ENCODE results near the gene CNTLN. TPM values are rescaled to one million over a fixed set of nuclear protein-coding genes. Genes with fewer than 3 reads are reported as not detected.
"Not testable (repeated sequence)": the region's sequence is repeated elsewhere in the genome, so short reads cannot be mapped to it uniquely, and the experiment has no call there.

CNTLN gene
- polyA plus RNA-seq, 3 donors: 10.4 to 11.8 (median 11.5) TPM

GRCh38 chr9:17171309-17172094 lies 36.7 kb downstream of the CNTLN start:
- DNase-seq: no peak

- DNase-seq: not testable (repeated sequence)
Measured at GRCh38 chr9:17177496-17177895, 42.7 kb downstream of the CNTLN start.

GRCh38 chr9:17185481-17186029 lies 50.7 kb downstream of the CNTLN start:
- DNase-seq: no peak

- no peak for DNase-seq
Measured at GRCh38 chr9:17191082-17191481, 56.2 kb downstream of the CNTLN start.

- DNase-seq: no peak
Measured at GRCh38 chr9:17204611-17205152, 69.8 kb downstream of the CNTLN start.

- DNase-seq: no peak
Measured at GRCh38 chr9:17216011-17216410, 81.2 kb downstream of the CNTLN start.

- no peak for DNase-seq
Measured at GRCh38 chr9:17216646-17217045, 81.8 kb downstream of the CNTLN start.

GRCh38 chr9:17217272-17217671 lies 82.4 kb downstream of the CNTLN start:
- DNase-seq: no peak

- DNase-seq: no peak
Measured at GRCh38 chr9:17219261-17219660, 84.4 kb downstream of the CNTLN start.

GRCh38 chr9:17222932-17223331 lies 88.1 kb downstream of the CNTLN start:
- DNase-seq: no peak

- no peak for DNase-seq
Measured at GRCh38 chr9:17225407-17225806, 90.6 kb downstream of the CNTLN start.

- no peak for DNase-seq
Measured at GRCh38 chr9:17229945-17230560, 95.2 kb downstream of the CNTLN start.

GRCh38 chr9:17230646-17231045 lies 95.8 kb downstream of the CNTLN start:
- DNase-seq: no peak

- DNase-seq: no peak
Measured at GRCh38 chr9:17236147-17236546, 101.3 kb downstream of the CNTLN start.

- no peak for DNase-seq
Measured at GRCh38 chr9:17246770-17247169, 111.9 kb downstream of the CNTLN start.

GRCh38 chr9:17251100-17251499 lies 116.3 kb downstream of the CNTLN start:
- no peak for DNase-seq

- not testable (repeated sequence) for DNase-seq
Measured at GRCh38 chr9:17268531-17269188, 133.8 kb downstream of the CNTLN start.

- DNase-seq: no peak
Measured at GRCh38 chr9:17269799-17270198, 135.0 kb downstream of the CNTLN start.

GRCh38 chr9:17272536-17272935 lies 137.7 kb downstream of the CNTLN start:
- DNase-seq: no peak

- DNase-seq: no peak
Measured at GRCh38 chr9:17280350-17281012, 145.6 kb downstream of the CNTLN start.

GRCh38 chr9:17290673-17291072 lies 155.8 kb downstream of the CNTLN start:
- DNase-seq: not testable (repeated sequence)

- DNase-seq: no peak
Measured at GRCh38 chr9:17291766-17292165, 156.9 kb downstream of the CNTLN start.

All from renal pelvis (tissue), 4 donors.